ENCODE results near the gene MAPKBP1.

MAPKBP1 gene

DNA sequence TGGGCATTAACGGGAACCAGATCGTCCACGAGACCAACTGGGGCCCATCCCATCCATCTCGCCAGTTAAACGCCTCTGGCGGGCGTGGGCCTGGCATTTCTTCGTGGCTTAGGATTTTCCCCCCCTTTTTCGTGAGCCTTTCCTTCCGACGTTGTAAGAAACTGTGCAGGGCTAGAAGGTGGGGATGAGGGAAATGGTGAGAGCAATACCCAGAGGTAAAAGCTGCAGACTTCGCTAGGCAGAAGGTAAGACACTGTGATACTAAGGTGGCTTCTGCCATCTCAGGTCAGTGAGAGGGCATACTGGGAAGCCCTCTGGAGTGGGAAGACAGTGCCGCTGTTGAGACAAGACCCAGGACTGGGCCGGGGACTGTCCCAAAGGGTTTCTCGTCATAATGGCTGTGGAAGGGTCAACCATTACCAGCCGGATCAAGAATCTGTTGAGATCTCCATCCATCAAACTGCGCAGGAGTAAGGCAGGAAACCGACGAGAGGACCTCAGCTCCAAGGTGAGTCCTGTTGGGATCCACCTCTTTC, 666 bp downstream of the MAPKBP1 start:
- TF ChIP-seq, protein P1, sequence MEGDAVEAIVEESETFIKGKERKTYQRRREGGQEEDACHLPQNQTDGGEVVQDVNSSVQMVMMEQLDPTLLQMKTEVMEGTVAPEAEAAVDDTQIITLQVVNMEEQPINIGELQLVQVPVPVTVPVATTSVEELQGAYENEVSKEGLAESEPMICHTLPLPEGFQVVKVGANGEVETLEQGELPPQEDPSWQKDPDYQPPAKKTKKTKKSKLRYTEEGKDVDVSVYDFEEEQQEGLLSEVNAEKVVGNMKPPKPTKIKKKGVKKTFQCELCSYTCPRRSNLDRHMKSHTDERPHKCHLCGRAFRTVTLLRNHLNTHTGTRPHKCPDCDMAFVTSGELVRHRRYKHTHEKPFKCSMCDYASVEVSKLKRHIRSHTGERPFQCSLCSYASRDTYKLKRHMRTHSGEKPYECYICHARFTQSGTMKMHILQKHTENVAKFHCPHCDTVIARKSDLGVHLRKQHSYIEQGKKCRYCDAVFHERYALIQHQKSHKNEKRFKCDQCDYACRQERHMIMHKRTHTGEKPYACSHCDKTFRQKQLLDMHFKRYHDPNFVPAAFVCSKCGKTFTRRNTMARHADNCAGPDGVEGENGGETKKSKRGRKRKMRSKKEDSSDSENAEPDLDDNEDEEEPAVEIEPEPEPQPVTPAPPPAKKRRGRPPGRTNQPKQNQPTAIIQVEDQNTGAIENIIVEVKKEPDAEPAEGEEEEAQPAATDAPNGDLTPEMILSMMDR (conservative IDR thresholded peaks at IDR 0.05; ENCODE audit: low read depth): no peak
- ChIA-PET POLR2A (ENCODE audit: low non-redundant PET) (interaction anchor here (0.6 to 1.3 kb wide), 4 partner anchors 31 to 336 kb away, joined by 4 to 5 read pairs (median 5); no protein-coding TSS in a partner anchor), CTCF (interaction anchor here (0.6 to 5.1 kb wide), 8 partner anchors 30 to 429 kb away, joined by 3 to 59 read pairs (median 6); no protein-coding TSS in a partner anchor)
- H3K27ac ChIP-seq: peak overlapping the region; percentile 94
- no peak for DNase-seq (ENCODE audit: low spot score)

DNA sequence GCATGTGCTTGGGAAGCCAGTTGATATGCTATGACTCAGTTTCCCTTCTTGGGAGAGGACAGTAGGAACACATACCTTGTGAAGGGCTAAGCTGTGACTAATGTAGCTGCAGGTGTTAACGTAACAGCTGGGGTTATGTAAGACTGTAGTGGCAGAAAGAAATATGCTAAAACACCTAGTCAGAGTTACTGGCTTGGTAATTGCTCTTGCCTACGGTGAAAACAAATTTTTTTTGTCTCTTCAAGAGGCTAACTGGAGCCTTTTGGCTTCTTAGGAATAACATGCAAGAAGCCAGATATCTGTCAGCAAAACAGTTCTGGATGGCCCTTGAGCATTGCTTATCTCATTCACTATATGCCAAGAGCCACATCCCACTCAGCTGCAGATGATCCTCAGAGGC, 1.4 kb downstream of the MAPKBP1 start:
- ChIA-PET POLR2A (ENCODE audit: low non-redundant PET) (interaction anchor here (1.3 kb wide), 1 partner anchor 35 kb away, joined by 5 read pairs; no protein-coding TSS in a partner anchor), CTCF (interaction anchor here (0.6 to 5.1 kb wide), 5 partner anchors 28 to 285 kb away, joined by 3 to 59 read pairs (median 5); no protein-coding TSS in a partner anchor)
- DNase-seq (ENCODE audit: low spot score): peak; percentile 71
- H3K27ac ChIP-seq: peak overlapping the region; percentile 94
- TF ChIP-seq, protein P1 (conservative IDR thresholded peaks at IDR 0.05; ENCODE audit: low read depth): no peak

DNA sequence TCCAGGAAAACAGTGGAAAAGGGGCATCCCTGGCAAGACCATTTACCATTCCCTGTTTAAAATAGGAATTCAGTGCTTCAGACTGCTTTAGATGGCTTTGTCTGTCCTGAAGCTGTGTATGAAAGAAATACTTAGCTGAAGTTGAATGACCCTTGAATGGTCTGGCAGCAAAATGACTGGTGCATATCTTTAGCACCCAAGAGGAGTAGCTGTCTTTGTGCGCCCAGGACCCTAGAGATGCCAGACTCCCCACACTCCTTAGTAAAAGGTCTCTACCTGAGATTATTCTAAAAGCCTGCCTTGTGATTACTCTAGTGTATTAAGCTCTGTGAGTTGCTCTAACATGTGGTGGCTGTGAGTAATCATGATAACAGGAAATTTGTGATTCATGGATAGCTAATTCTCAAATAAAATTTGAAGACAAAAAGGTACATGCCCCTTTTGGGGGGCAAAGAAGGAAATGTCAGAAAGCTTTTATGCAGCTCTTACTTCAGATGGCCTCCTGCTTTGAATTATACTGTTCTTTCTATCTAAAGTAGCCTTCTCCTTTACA, 3.2 kb downstream of the MAPKBP1 start:
- CTCF ChIA-PET: interaction anchor here (0.6 to 1.8 kb wide), 3 partner anchors 30 to 284 kb away, joined by 3 to 11 read pairs (median 4); no protein-coding TSS in a partner anchor
- peak overlapping the region; percentile 82 for H3K27ac ChIP-seq

DNA sequence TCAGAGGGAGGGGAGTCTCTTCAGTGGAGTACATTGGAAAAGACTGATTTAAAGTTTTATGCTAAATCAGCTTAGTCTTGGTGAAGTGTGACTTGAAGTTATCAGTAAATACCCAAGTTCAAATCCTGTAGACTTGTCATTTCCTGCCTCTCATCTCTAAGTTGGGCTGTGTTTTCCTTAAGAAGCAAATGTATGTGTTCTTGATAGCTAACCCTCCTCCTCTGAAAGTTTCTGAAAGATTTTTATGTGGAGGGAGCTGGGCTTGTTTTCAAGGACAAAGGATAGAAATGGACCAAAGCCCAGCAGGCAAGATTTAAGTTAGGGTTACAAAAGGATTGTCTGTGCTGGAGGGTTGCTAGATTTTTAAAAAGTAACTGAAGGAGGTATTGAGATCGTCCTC, 4.2 kb downstream of the MAPKBP1 start:
- ChIA-PET CTCF (interaction anchor here (1.8 kb wide), 1 partner anchor 33 kb away, joined by 11 read pairs; no protein-coding TSS in a partner anchor), POLR2A (ENCODE audit: low non-redundant PET) (no interaction called here)
- DNase-seq (ENCODE audit: low spot score): no peak
- H3K27ac ChIP-seq: no peak overlapping the region
- TF ChIP-seq, protein P1 (conservative IDR thresholded peaks at IDR 0.05; ENCODE audit: low read depth): no peak

More for the DNA sequence above, 3.2 kb downstream of the MAPKBP1 start:
- DNase-seq (ENCODE audit: low spot score): no peak
- POLR2A ChIA-PET (ENCODE audit: low non-redundant PET): interaction anchor here (0.6 to 0.7 kb wide), 2 partner anchors 23 to 152 kb away, joined by 3 to 4 read pairs; no protein-coding TSS in a partner anchor
- TF ChIP-seq, protein P1 (conservative IDR thresholded peaks at IDR 0.05; ENCODE audit: low read depth): no peak

DNA sequence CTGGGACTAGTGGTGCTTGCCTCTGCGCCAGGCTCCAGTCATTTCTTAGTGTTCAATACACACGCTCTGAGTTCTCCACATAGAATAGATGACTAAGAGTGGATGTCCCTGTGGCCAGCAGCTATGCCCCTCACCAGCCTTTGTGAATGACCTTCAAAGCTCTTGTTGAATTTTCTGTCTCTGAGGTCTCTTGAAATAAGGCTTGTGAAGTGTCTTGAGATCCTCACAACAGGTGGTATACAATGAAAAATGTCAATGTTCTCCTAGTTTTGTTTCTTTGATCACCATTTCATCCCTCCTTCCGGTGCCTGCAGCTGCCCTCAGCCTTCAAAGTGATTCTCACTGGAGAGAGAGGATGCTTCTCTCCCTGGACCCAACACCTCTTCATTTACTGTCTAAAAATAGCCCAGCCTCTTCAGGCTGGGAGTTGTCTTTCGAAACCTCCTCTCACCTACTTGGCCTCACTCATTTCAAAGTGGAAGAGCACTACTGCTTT, 5.4 kb downstream of the MAPKBP1 start:
- H3K27ac ChIP-seq: peak overlapping the region; percentile 71
- CTCF ChIA-PET: interaction anchor here (0.6 kb wide), 1 partner anchor 26 kb away, joined by 4 read pairs; no protein-coding TSS in a partner anchor

DNA sequence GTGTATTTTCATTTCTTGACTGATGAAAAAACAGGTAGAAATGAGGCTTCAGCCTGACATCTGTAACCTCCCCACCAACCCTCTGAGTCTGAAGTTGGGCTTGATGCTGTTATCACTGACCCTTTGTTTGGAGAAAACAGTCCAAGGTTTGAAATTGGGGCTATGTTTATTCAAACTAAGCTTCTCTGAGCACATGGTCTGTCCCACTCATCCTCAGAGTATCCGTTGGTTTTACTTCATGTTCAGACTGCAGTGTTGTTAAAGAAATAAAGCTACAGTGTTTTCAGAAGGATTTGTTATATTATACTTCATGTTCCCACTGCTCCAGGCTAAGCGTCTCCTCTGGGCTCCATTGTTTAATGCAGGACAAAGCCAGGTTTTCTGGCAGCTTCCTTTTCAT, 6.0 kb downstream of the MAPKBP1 start:
- no peak for DNase-seq (ENCODE audit: low spot score)
- TF ChIP-seq, protein P1 (conservative IDR thresholded peaks at IDR 0.05; ENCODE audit: low read depth): no peak
- CTCF ChIA-PET: no interaction called here
- no peak overlapping the region for H3K27ac ChIP-seq
- POLR2A ChIA-PET (ENCODE audit: low non-redundant PET): no interaction called here

More for the DNA sequence above, 5.4 kb downstream of the MAPKBP1 start:
- TF ChIP-seq, protein P1 (conservative IDR thresholded peaks at IDR 0.05; ENCODE audit: low read depth): no peak
- POLR2A ChIA-PET (ENCODE audit: low non-redundant PET): no interaction called here
- DNase-seq (ENCODE audit: low spot score): no peak
